Measurements from ENCODE around the gene HADHA.

The HADHA gene

DNA sequence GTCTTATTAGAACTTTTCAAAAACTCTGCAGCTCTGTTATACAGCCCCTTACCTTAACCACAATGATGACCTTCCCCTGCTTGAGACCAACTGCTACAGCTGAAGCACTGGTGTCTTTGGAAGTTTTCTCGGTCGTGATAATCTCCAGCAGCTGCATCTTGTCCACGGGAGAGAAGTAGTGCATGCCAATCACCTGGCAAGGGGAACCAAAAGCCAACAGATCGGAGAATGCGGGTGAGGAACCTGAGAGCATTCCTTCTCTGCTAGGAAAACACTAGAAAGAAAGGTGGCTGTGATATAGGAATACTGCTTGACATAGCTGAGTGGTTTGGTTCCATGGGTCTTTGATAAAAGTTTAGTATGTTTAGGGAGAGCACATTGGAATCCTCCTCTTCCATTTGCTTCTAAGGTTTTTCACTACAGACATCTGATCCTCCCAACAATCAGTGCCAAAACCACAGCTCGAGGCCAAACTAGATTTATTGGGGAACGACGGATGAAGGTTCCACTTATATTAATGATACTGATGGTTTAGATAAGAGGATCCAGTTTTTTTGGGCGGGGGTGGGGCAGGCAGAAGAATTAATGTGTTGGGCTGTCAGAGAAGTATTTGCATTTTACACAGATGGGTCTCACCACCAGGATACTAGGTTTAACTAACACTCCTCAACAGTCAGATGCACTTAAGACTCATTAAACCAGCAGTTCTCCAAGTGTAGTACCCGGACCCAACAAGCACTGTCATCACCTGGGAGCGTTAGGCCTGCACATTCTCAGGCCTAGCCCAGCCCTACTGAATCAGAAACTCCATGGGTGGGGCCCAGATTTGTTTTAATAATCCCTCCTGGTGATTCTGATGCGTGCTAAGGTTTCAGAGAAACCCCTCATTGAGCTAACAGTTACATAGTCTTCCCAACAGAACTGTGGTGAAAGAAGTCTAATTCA lies 49.1 kb downstream of the HADHA start:
- no peak overlapping the region for H2BK12ac ChIP-seq (ENCODE audit: low read length)

DNA sequence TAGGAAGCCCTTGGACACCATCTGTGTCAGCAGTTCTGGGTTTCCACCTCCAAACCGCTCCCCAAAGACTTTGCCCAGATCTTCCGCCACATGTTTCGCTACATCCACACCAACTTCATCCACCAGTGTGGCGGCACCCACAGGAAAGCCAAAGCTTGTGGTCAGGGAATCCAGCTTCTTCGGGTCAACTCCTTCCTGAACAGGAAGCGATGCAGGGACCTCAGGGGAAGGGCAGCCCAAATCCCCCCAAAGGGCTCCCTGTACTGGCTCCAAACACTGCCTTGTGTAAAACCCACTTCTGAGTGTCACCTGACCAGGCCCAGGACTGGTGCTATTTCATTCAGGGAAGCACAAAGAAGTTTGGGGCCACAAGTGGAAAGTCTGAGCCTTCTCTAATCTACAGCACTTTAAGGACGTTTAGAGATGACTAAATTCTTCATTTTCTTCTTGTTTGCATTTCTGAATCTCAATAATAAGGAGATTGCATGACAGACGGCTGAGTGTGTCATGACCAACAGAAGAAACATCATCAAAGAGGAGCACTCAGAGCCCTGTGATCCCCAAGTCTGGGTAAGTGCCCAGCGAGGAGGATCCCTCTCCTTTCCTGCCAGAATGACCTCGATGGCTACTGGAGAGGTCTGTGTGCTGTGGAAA lies 50.7 kb downstream of the HADHA start:
- H3K36me3 ChIP-seq (replicated peaks in 1 of 2; ENCODE audit: control insufficient read depth in 2 of 2, insufficient read depth in 2 of 2, low read length in 2 of 2), result peaks cover 46 to 100% of the 10 kb centered on the region in 2 donors

More for the DNA sequence above, 49.1 kb downstream of the HADHA start:
- Histone ChIP-seq H3K4me1 (ENCODE audit: control insufficient read depth in 2 of 2, insufficient read depth in 1 of 2, low read depth in 1 of 2, low read length in 2 of 2) (no peaks in the 10 kb centered on the region), H3K4me3 (ENCODE audit: low read length in 2 of 2) (no peak overlapping the region), H2BK15ac (ENCODE audit: low read length) (no peak overlapping the region), H3K4ac (ENCODE audit: low read length) (no peak overlapping the region), H3K23ac (ENCODE audit: low read depth, low read length, poor library complexity) (no peak overlapping the region), H3K27me3 (ENCODE audit: control insufficient read depth in 3 of 3, insufficient read depth in 3 of 3, low read depth in 1 of 3, low read length in 3 of 3) (no peaks in the 10 kb centered on the region), H3K36me3 (replicated peaks in 1 of 2; ENCODE audit: control insufficient read depth in 2 of 2, insufficient read depth in 2 of 2, low read length in 2 of 2) (peaks cover 40 to 99% of the 10 kb centered on the region in 2 donors), H4K91ac (ENCODE audit: low read depth, low read length, poor library complexity) (no peak overlapping the region), H3K14ac (ENCODE audit: low read length) (no peak overlapping the region), H2AK5ac (ENCODE audit: low read depth, low read length) (no peak overlapping the region), H3K18ac (ENCODE audit: low read length) (no peak overlapping the region), H2BK120ac (ENCODE audit: low read depth, low read length) (no peak overlapping the region), H4K8ac (ENCODE audit: low read depth, low read length) (no peak overlapping the region), H3K27ac (replicated peaks; ENCODE audit: low read length) (peak overlapping the region; percentile 15), H3K79me1 (ENCODE audit: low read depth, low read length) (no peaks in the 10 kb centered on the region), H3K9ac (ENCODE audit: low read depth, low read length, poor library complexity) (no peak overlapping the region), H3K9me3 (replicated peaks in 1 of 2; ENCODE audit: control insufficient read depth in 2 of 2, insufficient read depth in 1 of 2, low read depth in 1 of 2, low read length in 2 of 2) (no peaks in the 10 kb centered on the region), H2AFZ (ENCODE audit: low read length) (no peak overlapping the region), H2BK5ac (ENCODE audit: low read length) (no peak overlapping the region), H3K4me2 (ENCODE audit: insufficient read depth, low read length, poor library complexity, severe bottlenecking) (no peak overlapping the region)
- WGBS, 2 donors (ENCODE audit: extremely low coverage in 2 of 2, insufficient read length in 2 of 2, insufficient replicate concordance in 1 of 2), result no CpG with 5 or more reads among the region's 12 CpGs
- DNase-seq (ENCODE audit: low spot score), result no peak

DNA sequence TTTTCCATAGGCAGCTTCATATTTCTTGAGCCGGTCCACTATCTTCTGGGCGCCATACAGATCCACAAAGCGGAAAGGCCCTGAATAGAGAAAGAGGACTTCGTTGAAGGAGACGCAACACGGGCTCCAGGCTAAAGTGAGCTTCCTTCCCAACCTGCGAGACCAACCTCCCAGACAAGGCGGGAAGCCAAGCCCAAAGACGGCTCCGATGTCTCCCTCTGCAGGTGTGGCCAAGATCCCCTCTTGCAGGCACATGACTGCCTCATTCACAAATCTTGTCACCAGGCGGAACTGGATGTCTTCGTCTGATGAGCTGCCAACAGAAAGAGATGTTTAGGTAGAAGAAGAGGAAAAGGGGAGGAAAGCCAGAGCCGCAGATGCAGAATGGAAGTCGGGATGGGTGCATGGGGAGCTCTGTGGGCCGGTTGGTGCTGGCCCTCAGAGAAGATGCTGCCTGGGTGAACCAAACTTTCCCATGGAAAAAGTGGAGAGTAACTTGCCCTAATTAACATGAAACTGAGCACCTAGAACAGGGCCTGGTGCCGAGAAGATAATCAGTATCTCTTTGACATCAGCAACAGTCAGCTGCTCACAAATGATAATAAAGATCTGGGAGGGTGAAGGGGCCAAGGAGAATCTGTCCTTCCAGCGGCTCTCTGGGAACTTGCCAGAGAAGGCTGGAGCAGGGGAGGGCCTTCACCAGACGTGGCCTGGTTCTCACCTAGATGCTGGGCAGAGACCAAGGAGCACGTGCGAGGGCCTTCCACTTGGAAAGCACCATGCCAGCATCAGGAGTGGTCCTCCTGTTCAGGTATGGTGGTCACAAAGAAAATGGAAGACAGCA lies 52.9 kb downstream of the HADHA start:
- Histone ChIP-seq H3K14ac (ENCODE audit: low read length) (no peak overlapping the region), H3K4me1 (ENCODE audit: control insufficient read depth in 2 of 2, insufficient read depth in 1 of 2, low read depth in 1 of 2, low read length in 2 of 2) (no peaks in the 10 kb centered on the region), H3K4ac (ENCODE audit: low read length) (no peak overlapping the region), H2BK15ac (ENCODE audit: low read length) (no peak overlapping the region), H2BK120ac (ENCODE audit: low read depth, low read length) (no peak overlapping the region), H3K4me2 (ENCODE audit: insufficient read depth, low read length, poor library complexity, severe bottlenecking) (no peak overlapping the region), H3K27me3 (ENCODE audit: control insufficient read depth in 3 of 3, insufficient read depth in 3 of 3, low read depth in 1 of 3, low read length in 3 of 3) (no peaks in the 10 kb centered on the region), H4K8ac (ENCODE audit: low read depth, low read length) (no peak overlapping the region), H2AFZ (ENCODE audit: low read length) (no peak overlapping the region), H2BK5ac (ENCODE audit: low read length) (no peak overlapping the region), H3K9ac (ENCODE audit: low read depth, low read length, poor library complexity) (no peak overlapping the region), H3K36me3 (replicated peaks in 1 of 2; ENCODE audit: control insufficient read depth in 2 of 2, insufficient read depth in 2 of 2, low read length in 2 of 2) (peaks cover 49 to 98% of the 10 kb centered on the region in 2 donors), H3K79me1 (ENCODE audit: low read depth, low read length) (no peaks in the 10 kb centered on the region), H3K4me3 (ENCODE audit: low read length in 2 of 2) (peak overlapping the region in 1 of 2 donors; percentile 26), H3K9me3 (replicated peaks in 1 of 2; ENCODE audit: control insufficient read depth in 2 of 2, insufficient read depth in 1 of 2, low read depth in 1 of 2, low read length in 2 of 2) (no peaks in the 10 kb centered on the region), H2BK12ac (ENCODE audit: low read length) (no peak overlapping the region), H3K23ac (ENCODE audit: low read depth, low read length, poor library complexity) (no peak overlapping the region), H2AK5ac (ENCODE audit: low read depth, low read length) (no peak overlapping the region), H3K18ac (ENCODE audit: low read length) (no peak overlapping the region), H3K27ac (replicated peaks; ENCODE audit: low read length) (no peak overlapping the region), H4K91ac (ENCODE audit: low read depth, low read length, poor library complexity) (no peak overlapping the region)
- no CpG with 5 or more reads among the region's 20 CpGs for WGBS, 2 donors (ENCODE audit: extremely low coverage in 2 of 2, insufficient read length in 2 of 2, insufficient replicate concordance in 1 of 2)
- no peak for DNase-seq (ENCODE audit: low spot score)

More for the DNA sequence above, 50.7 kb downstream of the HADHA start:
- H2BK15ac ChIP-seq (ENCODE audit: low read length), result no peak overlapping the region
- no peaks in the 10 kb centered on the region for H3K79me1 ChIP-seq (ENCODE audit: low read depth, low read length)
- no peak overlapping the region for H3K23ac ChIP-seq (ENCODE audit: low read depth, low read length, poor library complexity)
- H3K4me3 ChIP-seq (ENCODE audit: low read length in 2 of 2), result no peak overlapping the region
- no peaks in the 10 kb centered on the region for H3K9me3 ChIP-seq (replicated peaks in 1 of 2; ENCODE audit: control insufficient read depth in 2 of 2, insufficient read depth in 1 of 2, low read depth in 1 of 2, low read length in 2 of 2)
- H4K91ac ChIP-seq (ENCODE audit: low read depth, low read length, poor library complexity), result no peak overlapping the region
- no peak overlapping the region for H4K8ac ChIP-seq (ENCODE audit: low read depth, low read length)
- H3K4me1 ChIP-seq (ENCODE audit: control insufficient read depth in 2 of 2, insufficient read depth in 1 of 2, low read depth in 1 of 2, low read length in 2 of 2), result no peaks in the 10 kb centered on the region
- no peak overlapping the region for H2BK12ac ChIP-seq (ENCODE audit: low read length)
- no peak overlapping the region for H2BK120ac ChIP-seq (ENCODE audit: low read depth, low read length)
- no peak overlapping the region for H2AK5ac ChIP-seq (ENCODE audit: low read depth, low read length)
- DNase-seq (ENCODE audit: low spot score), result no peak
- H3K9ac ChIP-seq (ENCODE audit: low read depth, low read length, poor library complexity), result no peak overlapping the region
- no peak overlapping the region for H3K18ac ChIP-seq (ENCODE audit: low read length)
- no peak overlapping the region for H2BK5ac ChIP-seq (ENCODE audit: low read length)
- H2AFZ ChIP-seq (ENCODE audit: low read length), result no peak overlapping the region
- no peak overlapping the region for H3K4me2 ChIP-seq (ENCODE audit: insufficient read depth, low read length, poor library complexity, severe bottlenecking)
- H3K27me3 ChIP-seq (ENCODE audit: control insufficient read depth in 3 of 3, insufficient read depth in 3 of 3, low read depth in 1 of 3, low read length in 3 of 3), result no peaks in the 10 kb centered on the region
- H3K4ac ChIP-seq (ENCODE audit: low read length), result no peak overlapping the region
- no peak overlapping the region for H3K27ac ChIP-seq (replicated peaks; ENCODE audit: low read length)
- no CpG with 5 or more reads among the region's 10 CpGs for WGBS, 2 donors (ENCODE audit: extremely low coverage in 2 of 2, insufficient read length in 2 of 2, insufficient replicate concordance in 1 of 2)
- no peak overlapping the region for H3K14ac ChIP-seq (ENCODE audit: low read length)
